KOPT-K1 (cell line): ENCODE measurements around the gene POLD4.
"Not testable (repeated sequence)": the region's sequence is repeated elsewhere in the genome, so short reads cannot be mapped to it uniquely, and the experiment has no call there.

Experiments
- H3K27ac ChIP-seq: fragments of 200-600 bp; sonication (generic); 2 replicates; pipeline ENCODE4 v1.5.1; 2016; ENCODE audit warnings: antibody characterized with exemption, mild to moderate bottlenecking, low read depth, low read length; ENCODE audit not compliant: poor library complexity, severe bottlenecking
- H3K36me3 ChIP-seq: fragments of 200-600 bp; sonication (generic); 2 replicates; pipeline ENCODE4 v1.5.1; 2017; ENCODE audit warnings: antibody characterized with exemption, mild to moderate bottlenecking, low read length, moderate library complexity; ENCODE audit not compliant: insufficient read depth
- H3K9me3 ChIP-seq: fragments of 200-600 bp; sonication (generic); 2 replicates; pipeline ENCODE4 v1.5.1; 2017; ENCODE audit warnings: antibody characterized with exemption, low read length, mild to moderate bottlenecking; ENCODE audit not compliant: insufficient read depth, poor library complexity, severe bottlenecking

POLD4 gene

GRCh38 chr11:67353317-67354074, at the start of gene POLD4:
TSS of gene POLD4 (minus strand) at chr11:67353546. CDS start at chr11:67353399, 147 bp downstream.
- no peaks in the 10 kb centered on the region for H3K36me3 ChIP-seq
- H3K27ac ChIP-seq = peak within 1 kb of the TSS; percentile 94
- H3K9me3 ChIP-seq = no peaks in the 10 kb centered on the region

GRCh38 chr11:67403085-67403484, 49.7 kb upstream of the POLD4 start:
- not testable (repeated sequence) for H3K9me3 ChIP-seq
- peaks cover 62% of the 10 kb centered on the region for H3K36me3 ChIP-seq
- H3K27ac ChIP-seq = peak overlapping the region; percentile 96

- Histone ChIP-seq H3K36me3 (peaks cover 62% of the 10 kb centered on the region), H3K27ac (peak overlapping the region; percentile 96)
- H3K9me3 ChIP-seq = not testable (repeated sequence)
These were observed 49.0 kb upstream of the POLD4 start for GRCh38 chr11:67402192-67402839.

GRCh38 chr11:67401495-67402191, 48.3 kb upstream of the POLD4 start, which contains the start of gene PPP1CA:
TSS of gene PPP1CA (minus strand) at chr11:67401858. CDS start at chr11:67401782, 76 bp downstream.
- Histone ChIP-seq H3K9me3 (no peaks in the 10 kb centered on the region), H3K27ac (peak within 1 kb of the TSS; percentile 96), H3K36me3 (peaks cover 62% of the 10 kb centered on the region)

- Histone ChIP-seq H3K27ac (peak overlapping the region; percentile 96), H3K9me3 (no peaks in the 10 kb centered on the region), H3K36me3 (peaks cover 62% of the 10 kb centered on the region)
These were observed 47.7 kb upstream of the POLD4 start for GRCh38 chr11:67400942-67401494.

GRCh38 chr11:67400251-67400941, 47.0 kb upstream of the POLD4 start:
- H3K9me3 ChIP-seq = no peaks in the 10 kb centered on the region
- peak overlapping the region; percentile 96 for H3K27ac ChIP-seq
- H3K36me3 ChIP-seq = peaks cover 62% of the 10 kb centered on the region

- peak overlapping the region; percentile 0 for H3K27ac ChIP-seq
- peaks cover 70% of the 10 kb centered on the region for H3K36me3 ChIP-seq
- no peaks in the 10 kb centered on the region for H3K9me3 ChIP-seq
These were observed 45.6 kb upstream of the POLD4 start for GRCh38 chr11:67398661-67399563.

- peak overlapping the region; percentile 54 for H3K27ac ChIP-seq
- H3K36me3 ChIP-seq = peaks cover 77% of the 10 kb centered on the region
- H3K9me3 ChIP-seq = no peaks in the 10 kb centered on the region
These were observed 44.8 kb upstream of the POLD4 start for GRCh38 chr11:67397986-67398660.

GRCh38 chr11:67397536-67397935, 44.2 kb upstream of the POLD4 start:
- H3K9me3 ChIP-seq = no peaks in the 10 kb centered on the region
- H3K36me3 ChIP-seq = peaks cover 78% of the 10 kb centered on the region
- peak overlapping the region; percentile 54 for H3K27ac ChIP-seq

GRCh38 chr11:67396587-67397389, 43.4 kb upstream of the POLD4 start:
- Histone ChIP-seq H3K27ac (peak overlapping the region; percentile 54), H3K9me3 (no peaks in the 10 kb centered on the region), H3K36me3 (peaks cover 78% of the 10 kb centered on the region)

GRCh38 chr11:67396259-67396581, 42.9 kb upstream of the POLD4 start:
- Histone ChIP-seq H3K27ac (peak overlapping the region; percentile 54), H3K9me3 (no peaks in the 10 kb centered on the region), H3K36me3 (peaks cover 78% of the 10 kb centered on the region)

- Histone ChIP-seq H3K27ac (peak overlapping the region; percentile 54), H3K9me3 (no peaks in the 10 kb centered on the region), H3K36me3 (peaks cover 73% of the 10 kb centered on the region)
These were observed 42.4 kb upstream of the POLD4 start for GRCh38 chr11:67395555-67396258.
